HCT116 (cell line): Measurements from ENCODE around the gene ZNF140. TPM values are rescaled to one million over a fixed set of nuclear protein-coding genes. Genes with fewer than 3 reads are reported as not detected.

Source experiments
- ATAC-seq: fragments of 200-7000 bp; cut with Tn5 transposase; 2 replicates; pipeline ENCODE4 v1.9.1; 2020; ENCODE audit warnings: mild to moderate bottlenecking, moderate library complexity
- BruUV-seq: library from RNA; stranded (reverse); fragments of 400-500 nt; replicated peaks from 2 replicates; lab custom pipeline; 2021; lab: Mats Ljungman, UMichigan
- CTCF ChIA-PET: fragments of 300-600 bp; sonication (Branson Sonifier 250); formaldehyde crosslinking; loops from one replicate; lab custom pipeline; 2021; ENCODE audit warnings: antibody characterized with exemption; lab: Charles Lee
- POLR2A ChIA-PET: fragments of 300-600, 350-600 bp; sonication (Branson Sonifier 250); formaldehyde crosslinking; loops from one replicate; lab custom pipeline; 2021; ENCODE audit warnings: antibody characterized with exemption; lab: Charles Lee
- RAD21 ChIA-PET, 2 experiments: fragments of 300-600 bp; sonication (Branson Sonifier 250); formaldehyde crosslinking; loops; one replicate each; lab custom pipeline; 2023; ENCODE audit warnings: low total read pairs in 2 of 2; ENCODE audit not compliant: uncharacterized antibody in 2 of 2, unreplicated experiment in 2 of 2, low non-redundant PET in 1 of 2; lab: Charles Lee
- DNase-seq: peaks from one replicate; pipeline ENCODE4 v3.0.0-alpha.2; 2010; ENCODE audit warnings: low read depth, low spot score
- H2AFZ ChIP-seq: fragments of 200-600 bp; shearing (Covaris generic), sonication (generic); 2 replicates; pipeline ENCODE4 v1.6.1; 2017; ENCODE audit warnings: low read depth, mixed run types, mixed read lengths, antibody characterized with exemption, low read length; ENCODE audit not compliant: poor library complexity, severe bottlenecking
- H3K27ac ChIP-seq: 2 replicates; pipeline ENCODE4 v1.5.1; 2012; ENCODE audit warnings: low read depth, low read length
- H3K27me3 ChIP-seq: fragments of 200-600 bp; sonication (generic); 2 replicates; pipeline ENCODE4 v1.6.1; 2016; ENCODE audit warnings: mixed run types, low read length, mixed read lengths; ENCODE audit not compliant: insufficient read depth
- H3K36me3 ChIP-seq, 2 experiments: fragments of 200-500 bp in 1 of 2; fragments of 200-600 bp in 1 of 2; sonication (Bioruptor generic) in 1 of 2; sonication (generic) in 1 of 2; 2 replicates each; pipeline versions ENCODE4 v1.5.1 to v1.6.1; 2014 to 2016; ENCODE audit warnings: low read length in 2 of 2, inconsistent platforms in 1 of 2, mixed read lengths in 1 of 2, mixed run types in 1 of 2; ENCODE audit not compliant: insufficient read depth in 2 of 2, control insufficient read depth in 1 of 2
- H3K4me1 ChIP-seq, 2 experiments: fragments of 200-600 bp in 1 of 2; sonication (generic) in 1 of 2; 2 replicates each; pipeline versions ENCODE4 v1.5.1 to v1.6.1; 2012 to 2017; ENCODE audit warnings: low read length in 2 of 2, inconsistent platforms in 1 of 2, mild to moderate bottlenecking in 1 of 2, mixed read lengths in 1 of 2, mixed run types in 1 of 2, moderate library complexity in 1 of 2; ENCODE audit not compliant: insufficient read depth in 2 of 2, control insufficient read depth in 1 of 2
- H3K4me2 ChIP-seq: fragments of 200-600 bp; sonication (generic); 2 replicates; pipeline ENCODE4 v1.6.1; 2017; ENCODE audit warnings: mixed run types, low read length, mixed read lengths
- H3K4me3 ChIP-seq, 2 experiments: fragments of 200-600 bp in 1 of 2; sonication (generic) in 1 of 2; replicated peaks in 1 of 2; 2 replicates each; pipeline ENCODE4 v1.5.1; 2011 to 2016; ENCODE audit warnings: low read length in 2 of 2, control low read depth in 1 of 2, low read depth in 1 of 2, mild to moderate bottlenecking in 1 of 2, mixed read lengths in 1 of 2, mixed run types in 1 of 2
- H3K79me2 ChIP-seq: fragments of 200-600 bp; sonication (generic); 2 replicates; pipeline ENCODE4 v1.6.1; 2017; ENCODE audit warnings: mild to moderate bottlenecking, mixed run types, low read length, moderate library complexity, mixed read lengths; ENCODE audit not compliant: insufficient read depth
- H3K9ac ChIP-seq: fragments of 200-600 bp; sonication (generic); 2 replicates; pipeline ENCODE4 v1.6.1; 2016; ENCODE audit warnings: low read length, mixed read lengths
- H3K9me2 ChIP-seq: fragments of 200-600 bp; sonication (generic), shearing (Covaris generic); 2 replicates; pipeline ENCODE4 v1.6.1; 2017; ENCODE audit warnings: mixed run types, mild to moderate bottlenecking, moderate library complexity; ENCODE audit not compliant: insufficient read depth
- H3K9me3 ChIP-seq, 2 experiments: fragments of 200-500 bp in 1 of 2; fragments of 200-600 bp in 1 of 2; sonication (Bioruptor generic) in 1 of 2; sonication (generic) in 1 of 2; 2 replicates each; pipeline ENCODE4 v1.6.1; 2014 to 2017; ENCODE audit warnings: low read length in 2 of 2, mixed read lengths in 2 of 2, inconsistent platforms in 1 of 2, low read depth in 1 of 2, mild to moderate bottlenecking in 1 of 2, mixed run types in 1 of 2, moderate library complexity in 1 of 2; ENCODE audit not compliant: control insufficient read depth in 1 of 2, insufficient read depth in 1 of 2
- H4K20me1 ChIP-seq: fragments of 200-600 bp; sonication (generic), shearing (Covaris generic); 2 replicates; pipeline ENCODE4 v1.6.1; 2017; ENCODE audit warnings: mixed run types, mild to moderate bottlenecking, moderate library complexity; ENCODE audit not compliant: insufficient read depth
- EGR1 ChIP-seq: IDR thresholded peaks from 2 replicates; pipeline ENCODE4 v1.6.1; 2012; ENCODE audit warnings: low read depth
- ELF1 ChIP-seq: IDR thresholded peaks from 2 replicates; pipeline ENCODE4 v1.6.1; 2012; ENCODE audit warnings: low read depth, borderline replicate concordance
- EZH2 ChIP-seq: fragments of 200-600 bp; sonication (generic); IDR thresholded peaks from 2 replicates; pipeline ENCODE4 v1.6.1; 2017; ENCODE audit warnings: antibody characterized with exemption, mixed run types
- EZH2phosphoT487 ChIP-seq: fragments of 200-600 bp; IDR thresholded peaks from 2 replicates; pipeline ENCODE4 v1.6.1; 2018; ENCODE audit warnings: antibody characterized with exemption, borderline replicate concordance
- FOSL1 ChIP-seq: IDR thresholded peaks from 2 replicates; pipeline ENCODE4 v1.6.1; 2012; ENCODE audit warnings: low read depth
- POLR2A ChIP-seq: IDR thresholded peaks from 2 replicates; pipeline ENCODE4 v1.7.0; 2011; ENCODE audit warnings: borderline replicate concordance; ENCODE audit not compliant: insufficient read depth, insufficient read length; ENCODE audit errors: extremely low read depth
- POLR2AphosphoS5 ChIP-seq: IDR thresholded peaks from 2 replicates; pipeline ENCODE4 v1.6.1; 2011; ENCODE audit warnings: mild to moderate bottlenecking, low read depth, low read length, moderate library complexity
- RAD21 ChIP-seq: IDR thresholded peaks from 2 replicates; pipeline ENCODE4 v1.6.1; 2012; ENCODE audit warnings: low read depth, mild to moderate bottlenecking
- SRF ChIP-seq: IDR thresholded peaks from 2 replicates; pipeline ENCODE4 v1.6.1; 2012; ENCODE audit warnings: low read depth
- TCF7L2 ChIP-seq: IDR thresholded peaks from 2 replicates; pipeline ENCODE4 v1.7.0; 2011; ENCODE audit warnings: borderline replicate concordance, inconsistent platforms; ENCODE audit not compliant: insufficient read depth, insufficient read length; ENCODE audit errors: extremely low read depth
- ZFX ChIP-seq: fragments of 450-650 bp; IDR thresholded peaks from 2 replicates; pipeline ENCODE4 v1.6.1; 2017
- intact Hi-C: fragments of 100-400 bp; cut with micrococcal nuclease; formaldehyde crosslinking; loops from 2 replicates; pipeline ENCODE4 v1.10.0; 2022
- total RNA-seq: library from RNA; stranded (reverse); gene quantifications from one replicate; pipeline ENCODE4 v1.2.1, GENCODE V29; 2021; ENCODE audit not compliant: unreplicated experiment
- TF ChIP-seq, protein P1 (sequence below): IDR thresholded peaks from 2 replicates; pipeline ENCODE4 v1.6.1; 2012
- TF ChIP-seq, protein P2 (sequence below), 3 experiments: fragments of 200-600 bp in 1 of 3; sonication (generic) in 1 of 3; IDR thresholded peaks in 2 of 3; conservative IDR thresholded peaks in 1 of 3; 2 replicates each; pipeline ENCODE4 v1.5.1; 2012 to 2017; ENCODE audit warnings: low read depth in 2 of 3, low read length in 2 of 3, antibody characterized with exemption in 1 of 3, borderline replicate concordance in 1 of 3, control low read depth in 1 of 3, mild to moderate bottlenecking in 1 of 3, mixed read lengths in 1 of 3, mixed run types in 1 of 3, moderate library complexity in 1 of 3; ENCODE audit not compliant: insufficient read depth in 1 of 3

The ZNF140 gene
- total RNA-seq, 1 experiment from 2014 or later: not detected

GRCh38 chr12:133130808-133131128, 50.0 kb downstream of the ZNF140 start:
- H3K36me3 ChIP-seq: no peaks in the 10 kb centered on the region
- H3K27me3 ChIP-seq: no peaks in the 10 kb centered on the region
- ChIA-PET CTCF (no interaction called here), POLR2A (no interaction called here), RAD21 (no interaction called here)
- peaks cover 4 to 5% of the 10 kb centered on the region in 2 experiments; a peak in 2 of 4 replicates for H3K9me3 ChIP-seq
- H3K9ac ChIP-seq: no peak overlapping the region
- no peaks in the 10 kb centered on the region for H3K4me1 ChIP-seq
- H3K79me2 ChIP-seq: no peaks in the 10 kb centered on the region
- intact Hi-C loops: no loop called here
- H3K9me2 ChIP-seq: no peaks in the 10 kb centered on the region
- H3K4me3 ChIP-seq: no peak overlapping the region
- TF ChIP-seq TCF7L2 (no peak), POLR2AphosphoS5 (no peak), POLR2A (no peak), FOSL1 (no peak), SRF (no peak), ZFX (no peak), RAD21 (no peak), EZH2phosphoT487 (no peak), EZH2 (no peak), ELF1 (no peak), EGR1 (no peak)
- TF ChIP-seq, protein P1, sequence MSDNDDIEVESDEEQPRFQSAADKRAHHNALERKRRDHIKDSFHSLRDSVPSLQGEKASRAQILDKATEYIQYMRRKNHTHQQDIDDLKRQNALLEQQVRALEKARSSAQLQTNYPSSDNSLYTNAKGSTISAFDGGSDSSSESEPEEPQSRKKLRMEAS: no peak
- TF ChIP-seq, protein P2, sequence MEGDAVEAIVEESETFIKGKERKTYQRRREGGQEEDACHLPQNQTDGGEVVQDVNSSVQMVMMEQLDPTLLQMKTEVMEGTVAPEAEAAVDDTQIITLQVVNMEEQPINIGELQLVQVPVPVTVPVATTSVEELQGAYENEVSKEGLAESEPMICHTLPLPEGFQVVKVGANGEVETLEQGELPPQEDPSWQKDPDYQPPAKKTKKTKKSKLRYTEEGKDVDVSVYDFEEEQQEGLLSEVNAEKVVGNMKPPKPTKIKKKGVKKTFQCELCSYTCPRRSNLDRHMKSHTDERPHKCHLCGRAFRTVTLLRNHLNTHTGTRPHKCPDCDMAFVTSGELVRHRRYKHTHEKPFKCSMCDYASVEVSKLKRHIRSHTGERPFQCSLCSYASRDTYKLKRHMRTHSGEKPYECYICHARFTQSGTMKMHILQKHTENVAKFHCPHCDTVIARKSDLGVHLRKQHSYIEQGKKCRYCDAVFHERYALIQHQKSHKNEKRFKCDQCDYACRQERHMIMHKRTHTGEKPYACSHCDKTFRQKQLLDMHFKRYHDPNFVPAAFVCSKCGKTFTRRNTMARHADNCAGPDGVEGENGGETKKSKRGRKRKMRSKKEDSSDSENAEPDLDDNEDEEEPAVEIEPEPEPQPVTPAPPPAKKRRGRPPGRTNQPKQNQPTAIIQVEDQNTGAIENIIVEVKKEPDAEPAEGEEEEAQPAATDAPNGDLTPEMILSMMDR (IDR thresholded peaks at IDR 0.05 in 2 of 3, conservative IDR thresholded peaks at IDR 0.05 in 1 of 3; ENCODE audit: borderline replicate concordance in 1 of 3, insufficient read depth in 1 of 3, low read depth in 2 of 3, low read length in 2 of 3): no peak
- H3K4me2 ChIP-seq: no peak overlapping the region
- H4K20me1 ChIP-seq: no peaks in the 10 kb centered on the region
- H2AFZ ChIP-seq: no peak overlapping the region
- DNase-seq (no peak), ATAC-seq (no peak)
- no TSS peak for BruUV-seq
- no peak overlapping the region for H3K27ac ChIP-seq
